NOMO-1 treated with DMSO at 0.1 percent for 48 hours (cell line): ENCODE results near the gene ACOXL.

ENCODE experiments used
- DNase-seq: peaks from one replicate; lab custom pipeline; 2025; ENCODE audit not compliant: unreplicated experiment; lab: John Stamatoyannopoulos, UW

ACOXL gene

GRCh38 chr2:110752871-110753270, 20.5 kb downstream of the ACOXL start:
- no peak for DNase-seq

GRCh38 chr2:110755491-110756078, 23.2 kb downstream of the ACOXL start:
- peak; percentile 34 for DNase-seq

GRCh38 chr2:110759411-110759810, 27.0 kb downstream of the ACOXL start:
- DNase-seq: no peak

GRCh38 chr2:110764931-110765330, 32.6 kb downstream of the ACOXL start:
- DNase-seq: no peak

- no peak for DNase-seq
Measured at GRCh38 chr2:110766291-110766690, 33.9 kb downstream of the ACOXL start.

- DNase-seq: no peak
Measured at GRCh38 chr2:110768591-110768990, 36.2 kb downstream of the ACOXL start.

GRCh38 chr2:110770404-110770958, 38.1 kb downstream of the ACOXL start:
- DNase-seq: no peak

- peak; percentile 36 for DNase-seq
Measured at GRCh38 chr2:110770959-110771431, 38.6 kb downstream of the ACOXL start.

- DNase-seq: no peak
Measured at GRCh38 chr2:110771547-110772382, 39.4 kb downstream of the ACOXL start.

GRCh38 chr2:110772383-110772755, 40.0 kb downstream of the ACOXL start:
- no peak for DNase-seq

GRCh38 chr2:110773401-110773921, 41.1 kb downstream of the ACOXL start:
- no peak for DNase-seq

- no peak for DNase-seq
Measured at GRCh38 chr2:110774701-110775100, 42.3 kb downstream of the ACOXL start.

GRCh38 chr2:110777531-110778311, 45.3 kb downstream of the ACOXL start:
- no peak for DNase-seq

- DNase-seq: no peak
Measured at GRCh38 chr2:110780461-110780860, 48.1 kb downstream of the ACOXL start.

GRCh38 chr2:110783196-110783873, 51.0 kb downstream of the ACOXL start:
- no peak for DNase-seq

GRCh38 chr2:110784047-110784631, 51.8 kb downstream of the ACOXL start:
- DNase-seq: no peak

- DNase-seq: no peak
Measured at GRCh38 chr2:110785439-110785838, 53.1 kb downstream of the ACOXL start.

- DNase-seq: no peak
Measured at GRCh38 chr2:110788976-110789375, 56.6 kb downstream of the ACOXL start.

- DNase-seq: no peak
Measured at GRCh38 chr2:110789706-110790105, 57.3 kb downstream of the ACOXL start.

GRCh38 chr2:110790907-110791306, 58.5 kb downstream of the ACOXL start:
- no peak for DNase-seq
